Trophoblast cell (in vitro differentiated cells and primary cell): ENCODE data around the gene PTPRT.

Experiments used
- DNase-seq, 2 donors: peaks; one replicate each; pipeline ENCODE4 v3.0.0-alpha.2; 2016
- H2AFZ ChIP-seq: 2 replicates; pipeline ENCODE4 v1.6.1; 2013; ENCODE audit warnings: low read length, moderate library complexity, mild to moderate bottlenecking; ENCODE audit not compliant: insufficient read depth, poor library complexity
- H2AK5ac ChIP-seq: 2 replicates; pipeline ENCODE4 v1.6.1; 2013; ENCODE audit warnings: mild to moderate bottlenecking, low read length
- H2BK120ac ChIP-seq: 2 replicates; pipeline ENCODE4 v1.6.1; 2013; ENCODE audit warnings: low read length, mild to moderate bottlenecking, moderate library complexity; ENCODE audit not compliant: insufficient read depth, poor library complexity
- H2BK12ac ChIP-seq: 2 replicates; pipeline ENCODE4 v1.6.1; 2013; ENCODE audit warnings: mild to moderate bottlenecking, low read length, moderate library complexity
- H2BK5ac ChIP-seq: 2 replicates; pipeline ENCODE4 v1.6.1; 2013; ENCODE audit warnings: low read length, low read depth, moderate library complexity, mild to moderate bottlenecking; ENCODE audit not compliant: poor library complexity
- H3K14ac ChIP-seq: 2 replicates; pipeline ENCODE4 v1.6.1; 2013; ENCODE audit warnings: mild to moderate bottlenecking, low read length
- H3K18ac ChIP-seq: 2 replicates; pipeline ENCODE4 v1.6.1; 2013; ENCODE audit warnings: mild to moderate bottlenecking, low read length
- H3K23ac ChIP-seq: 2 replicates; pipeline ENCODE4 v1.6.1; 2013; ENCODE audit warnings: low read length
- H3K27ac ChIP-seq: 2 replicates; pipeline ENCODE4 v1.5.1; 2013; ENCODE audit warnings: low read depth, mild to moderate bottlenecking, inconsistent platforms, low read length, moderate library complexity
- H3K27me3 ChIP-seq: 2 replicates; pipeline ENCODE4 v1.6.1; 2013; ENCODE audit warnings: inconsistent platforms, mild to moderate bottlenecking, low read length, moderate library complexity; ENCODE audit not compliant: insufficient read depth
- H3K36me3 ChIP-seq, 2 experiments: 1 replicate in 1 of 2; 2 replicates in 1 of 2; pipeline ENCODE4 v1.6.1; 2013; ENCODE audit warnings: low read length in 2 of 2, mild to moderate bottlenecking in 2 of 2, moderate library complexity in 1 of 2; ENCODE audit not compliant: insufficient read depth in 2 of 2, control insufficient read depth in 1 of 2
- H3K4ac ChIP-seq: 2 replicates; pipeline ENCODE4 v1.6.1; 2013; ENCODE audit warnings: low read depth, mild to moderate bottlenecking, low read length, moderate library complexity
- H3K4me1 ChIP-seq, 2 experiments: 1 replicate in 1 of 2; 2 replicates in 1 of 2; pipeline ENCODE4 v1.6.1; 2013; ENCODE audit warnings: low read length in 2 of 2, mild to moderate bottlenecking in 2 of 2, moderate library complexity in 1 of 2; ENCODE audit not compliant: insufficient read depth in 2 of 2, control insufficient read depth in 1 of 2
- H3K4me2 ChIP-seq: 2 replicates; pipeline ENCODE4 v1.6.1; 2013; ENCODE audit warnings: inconsistent platforms, mild to moderate bottlenecking, low read length, moderate library complexity
- H3K4me3 ChIP-seq: 2 replicates; pipeline ENCODE4 v1.5.1; 2013; ENCODE audit warnings: mild to moderate bottlenecking, low read depth, low read length, inconsistent platforms
- H3K79me1 ChIP-seq: one replicate; pipeline ENCODE4 v1.6.1; 2013; ENCODE audit warnings: low read length
- H3K79me2 ChIP-seq: 2 replicates; pipeline ENCODE4 v1.6.1; 2013; ENCODE audit warnings: low read length, mild to moderate bottlenecking; ENCODE audit not compliant: control insufficient read depth, insufficient read depth, poor library complexity
- H3K9ac ChIP-seq: 2 replicates; pipeline ENCODE4 v1.6.1; 2013; ENCODE audit warnings: mild to moderate bottlenecking, low read length
- H3K9me3 ChIP-seq: 2 replicates; pipeline ENCODE4 v1.6.1; 2013; ENCODE audit warnings: low read depth, mild to moderate bottlenecking, control low read depth, inconsistent platforms, low read length; ENCODE audit not compliant: insufficient read depth
- H4K12ac ChIP-seq: 2 replicates; pipeline ENCODE4 v1.6.1; 2013; ENCODE audit warnings: low read depth, mild to moderate bottlenecking, low read length, moderate library complexity
- H4K8ac ChIP-seq: 2 replicates; pipeline ENCODE4 v1.6.1; 2013; ENCODE audit warnings: low read depth, mild to moderate bottlenecking, low read length, moderate library complexity
- H4K91ac ChIP-seq: one replicate; pipeline ENCODE4 v1.6.1; 2013; ENCODE audit warnings: low read depth, mild to moderate bottlenecking, low read length, moderate library complexity
- WGBS: extraction: QIAGEN DNeasy Blood & Tissue Kit; methylation state at CpG from one replicate; pipeline ENCODE4 v1.1.7; 2013; ENCODE audit warnings: missing lambda C conversion rate; ENCODE audit not compliant: insufficient read length, insufficient coverage; ENCODE audit errors: extremely low coverage; 5-methylcytosine and 5-hydroxymethylcytosine counted together

PTPRT gene

DNA sequence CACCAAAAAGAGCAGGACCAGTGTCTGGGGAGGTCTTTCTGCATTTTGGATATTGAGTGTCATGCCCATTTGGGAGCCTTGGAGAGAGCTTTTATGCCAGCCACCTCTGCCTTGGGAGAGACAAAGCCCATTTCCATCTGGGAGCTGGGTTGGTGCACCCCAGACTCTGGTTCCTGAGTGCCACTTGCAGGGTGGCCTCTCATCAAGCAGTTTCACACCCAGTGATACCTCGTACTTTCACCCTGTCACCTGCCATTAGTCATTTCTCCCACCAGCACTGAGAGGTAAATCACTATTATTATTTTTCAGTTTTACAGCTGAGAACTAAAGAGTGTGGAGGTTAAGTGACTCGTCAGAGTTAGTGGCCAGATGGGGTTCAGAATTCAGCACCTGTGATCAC is 94.7 kb downstream of the PTPRT start:
- Histone ChIP-seq H2BK12ac (no peak overlapping the region), H3K27ac (no peak overlapping the region), H2AK5ac (no peak overlapping the region), H3K9me3 (peaks cover 1% of the 10 kb centered on the region), H3K23ac (no peak overlapping the region), H4K8ac (no peak overlapping the region), H3K79me2 (no peaks in the 10 kb centered on the region), H3K4me2 (no peak overlapping the region), H3K4me3 (no peak overlapping the region), H3K27me3 (no peaks in the 10 kb centered on the region), H4K91ac (no peak overlapping the region), H2BK120ac (no peak overlapping the region), H3K4me1 (peaks cover 0 to 6% of the 10 kb centered on the region in 2 experiments), H3K79me1 (no peaks in the 10 kb centered on the region), H3K4ac (no peak overlapping the region), H3K9ac (no peak overlapping the region), H3K36me3 (no peaks in the 10 kb centered on the region), H4K12ac (no peak overlapping the region), H2AFZ (no peak overlapping the region), H2BK5ac (no peak overlapping the region), H3K18ac (no peak overlapping the region), H3K14ac (no peak overlapping the region)
- DNase-seq, result no peak
- no CpG with 5 or more reads among the region's 2 CpGs for WGBS

- Histone ChIP-seq H3K4ac (no peak overlapping the region), H3K36me3 (no peaks in the 10 kb centered on the region)
- WGBS, result no CpG with 5 or more reads among the region's 4 CpGs
Measured at GRCh38 chr20:43092386-43093088, 97.2 kb downstream of the PTPRT start.

DNA sequence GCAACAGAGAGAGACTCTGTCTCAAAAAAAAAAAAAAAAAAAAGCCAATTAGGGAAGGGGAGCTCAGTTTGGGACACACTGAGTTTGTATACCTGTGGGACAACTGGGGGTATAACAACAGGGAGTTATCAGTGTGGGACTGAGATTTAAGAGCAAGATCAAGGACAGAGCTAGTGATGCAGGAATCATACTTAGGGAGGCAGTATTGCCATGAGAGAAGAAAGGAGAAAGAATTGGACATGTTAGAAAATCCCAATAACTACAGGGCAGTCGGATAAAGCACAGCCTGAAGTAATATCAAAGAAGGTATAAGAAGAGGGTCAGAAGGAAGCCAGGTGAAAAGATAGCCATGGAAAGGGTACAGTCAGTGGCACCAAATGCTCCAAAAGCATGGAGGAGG is 121.2 kb downstream of the PTPRT start:
- Histone ChIP-seq H2AFZ (no peak overlapping the region), H3K79me2 (no peaks in the 10 kb centered on the region), H3K23ac (no peak overlapping the region), H2AK5ac (no peak overlapping the region), H3K18ac (no peak overlapping the region), H2BK120ac (no peak overlapping the region), H3K9ac (no peak overlapping the region), H3K4me1 (no peaks in the 10 kb centered on the region), H4K12ac (no peak overlapping the region), H3K4me3 (no peak overlapping the region), H3K79me1 (no peaks in the 10 kb centered on the region), H2BK5ac (no peak overlapping the region), H3K14ac (no peak overlapping the region), H4K91ac (no peak overlapping the region), H3K4ac (no peak overlapping the region), H4K8ac (no peak overlapping the region), H3K27ac (no peak overlapping the region), H3K4me2 (no peak overlapping the region), H3K27me3 (no peaks in the 10 kb centered on the region), H3K9me3 (peaks cover 2% of the 10 kb centered on the region), H3K36me3 (no peaks in the 10 kb centered on the region), H2BK12ac (no peak overlapping the region)
- DNase-seq, result no peak
- no CpG with 5 or more reads among the region's 1 CpG for WGBS

More at GRCh38 chr20:43092386-43093088, 97.2 kb downstream of the PTPRT start:
- no peak overlapping the region for H2BK5ac ChIP-seq
- H2BK120ac ChIP-seq, result no peak overlapping the region
- no peak for DNase-seq
- no peak overlapping the region for H3K27ac ChIP-seq
- H3K23ac ChIP-seq, result no peak overlapping the region
- H3K9ac ChIP-seq, result no peak overlapping the region
- H3K4me1 ChIP-seq, result peaks cover 0 to 6% of the 10 kb centered on the region in 2 experiments
- no peak overlapping the region for H3K14ac ChIP-seq
- no peak overlapping the region for H2BK12ac ChIP-seq
- H4K12ac ChIP-seq, result no peak overlapping the region
- H4K8ac ChIP-seq, result no peak overlapping the region
- H3K27me3 ChIP-seq, result no peaks in the 10 kb centered on the region
- H3K4me2 ChIP-seq, result no peak overlapping the region
- H3K79me2 ChIP-seq, result no peaks in the 10 kb centered on the region
- H3K9me3 ChIP-seq, result peaks cover 1% of the 10 kb centered on the region
- H3K18ac ChIP-seq, result no peak overlapping the region
- H2AFZ ChIP-seq, result no peak overlapping the region
- no peak overlapping the region for H3K4me3 ChIP-seq
- no peak overlapping the region for H4K91ac ChIP-seq
- no peaks in the 10 kb centered on the region for H3K79me1 ChIP-seq
- no peak overlapping the region for H2AK5ac ChIP-seq

DNA sequence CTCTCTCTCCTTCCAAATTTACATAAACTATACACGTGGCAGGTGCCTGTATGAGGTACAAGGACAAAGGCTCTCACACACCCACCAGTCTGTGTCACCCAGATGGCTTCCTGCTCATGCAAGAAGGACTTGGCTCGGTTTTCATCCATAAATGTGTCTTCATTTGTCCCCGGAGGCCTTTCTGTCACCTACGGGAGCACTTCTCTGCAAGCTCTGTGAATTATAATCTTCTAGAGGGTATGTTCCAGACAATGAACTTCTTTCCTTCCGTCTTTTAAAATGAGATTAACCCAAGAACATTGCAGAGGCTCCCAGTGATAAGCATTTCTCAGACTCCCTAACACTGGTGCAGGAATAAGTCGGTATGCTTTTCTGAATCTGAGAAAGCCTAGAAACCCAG is 123.6 kb downstream of the PTPRT start:
- Histone ChIP-seq H2BK120ac (no peak overlapping the region), H3K27me3 (no peaks in the 10 kb centered on the region), H2AK5ac (no peak overlapping the region), H3K4me2 (no peak overlapping the region), H3K4ac (no peak overlapping the region), H3K79me1 (no peaks in the 10 kb centered on the region), H2BK5ac (no peak overlapping the region), H2BK12ac (no peak overlapping the region), H4K12ac (no peak overlapping the region), H3K36me3 (no peaks in the 10 kb centered on the region), H3K4me3 (no peak overlapping the region), H4K91ac (no peak overlapping the region), H3K79me2 (no peaks in the 10 kb centered on the region), H3K18ac (no peak overlapping the region), H4K8ac (no peak overlapping the region), H3K23ac (no peak overlapping the region), H3K27ac (no peak overlapping the region), H3K9me3 (peaks cover 2% of the 10 kb centered on the region), H3K14ac (no peak overlapping the region), H3K4me1 (no peaks in the 10 kb centered on the region), H3K9ac (no peak overlapping the region), H2AFZ (no peak overlapping the region)
- no CpG with 5 or more reads among the region's 6 CpGs for WGBS
- no peak for DNase-seq
